HepG2 (cell line): ENCODE results near the gene ENTREP3. TPM values are rescaled to one million over a fixed set of nuclear protein-coding genes. Genes with fewer than 3 reads are reported as not detected.
A peak's percentile ranks its signal among the peaks of the same experiment; 100 is the strongest.

Source experiments
- CBX1 ChIP-seq: IDR thresholded peaks from one replicate; pipeline ENCODE4 v1.6.1; 2016; ENCODE audit warnings: antibody characterized with exemption, low read depth
- CENPX ChIP-seq: sonication (generic); formaldehyde crosslinking; IDR thresholded peaks from 2 replicates; pipeline ENCODE4 v1.9.0; 2021; ENCODE audit warnings: mild to moderate bottlenecking, missing genetic modification reagents, moderate library complexity
- CREB1 ChIP-seq, 2 experiments: fragments of 450-650 bp in 1 of 2; IDR thresholded peaks; 2 replicates each; pipeline ENCODE4 v1.6.1; 2016 to 2017; ENCODE audit warnings: control low read depth in 1 of 2, mild to moderate bottlenecking in 1 of 2, missing compliant biosample characterization in 1 of 2, missing genetic modification characterization in 1 of 2
- ELF3 ChIP-seq: IDR thresholded peaks from 2 replicates; pipeline ENCODE4 v1.6.1; 2016; ENCODE audit warnings: missing genetic modification reagents, missing compliant biosample characterization
- KDM4B ChIP-seq: sonication (generic); formaldehyde crosslinking; IDR thresholded peaks from 2 replicates; pipeline ENCODE4 v1.4.0; 2020; ENCODE audit warnings: missing genetic modification reagents
- PHF8 ChIP-seq: sonication (generic); formaldehyde crosslinking; IDR thresholded peaks from 2 replicates; pipeline ENCODE4 v1.5.0; 2020; ENCODE audit warnings: missing genetic modification reagents
- TBP ChIP-seq: sonication (generic); formaldehyde crosslinking; IDR thresholded peaks from 2 replicates; pipeline ENCODE4 v1.5.0; 2020; ENCODE audit warnings: missing genetic modification reagents
- ZFY ChIP-seq: sonication (generic); formaldehyde crosslinking; IDR thresholded peaks from 2 replicates; pipeline ENCODE4 v1.4.0; 2020; ENCODE audit warnings: missing genetic modification reagents
- ZNF10 ChIP-seq: sonication (generic); formaldehyde crosslinking; IDR thresholded peaks from 2 replicates; pipeline ENCODE4 v1.4.0; 2020; ENCODE audit warnings: mild to moderate bottlenecking, low read depth, missing genetic modification reagents, borderline replicate concordance
- ZNF224 ChIP-seq: sonication (generic); formaldehyde crosslinking; IDR thresholded peaks from 2 replicates; pipeline ENCODE4 v1.5.0; 2020; ENCODE audit warnings: mild to moderate bottlenecking, missing genetic modification reagents
- ZNF292 ChIP-seq: sonication (generic); formaldehyde crosslinking; IDR thresholded peaks from 2 replicates; pipeline ENCODE4 v1.8.1; 2022; ENCODE audit warnings: mild to moderate bottlenecking, low read depth, missing genetic modification reagents, borderline replicate concordance
- ZNF501 ChIP-seq: sonication (generic); formaldehyde crosslinking; IDR thresholded peaks from 2 replicates; pipeline ENCODE4 v1.5.1; 2020; ENCODE audit warnings: mild to moderate bottlenecking, moderate library complexity, missing genetic modification reagents
- ZNF546 ChIP-seq: sonication (generic); formaldehyde crosslinking; conservative IDR thresholded peaks from 2 replicates; pipeline ENCODE4 v1.8.1; 2023; ENCODE audit warnings: mild to moderate bottlenecking, missing genetic modification reagents
- ZNF672 ChIP-seq: sonication (generic); formaldehyde crosslinking; IDR thresholded peaks from 2 replicates; pipeline ENCODE4 v1.8.1; 2022; ENCODE audit warnings: missing genetic modification reagents
- polyA plus RNA-seq, 8 experiments: library from polyadenylated mRNA; depleted of rRNA in 3 of 8; stranded (reverse) in 7 of 8; unstranded in 1 of 8; fragments of >200 nt; fragmentation: Illumina TruSeq in 4 of 8; extraction: Trizol in 4 of 8; gene quantifications; 2 replicates each; pipeline versions ENCODE4 v1.2.1 to v1.2.3, GENCODE V29; 2011 to 2016; ENCODE audit warnings: low read depth in 4 of 8, missing spikeins in 1 of 8, mixed read lengths in 1 of 8; ENCODE audit not compliant: insufficient read depth in 1 of 8
- total RNA-seq, 5 experiments: library from RNA; depleted of rRNA; stranded (reverse); fragments of >200 nt; fragmentation: Illumina TruSeq; extraction: Trizol; gene quantifications; 2 replicates each; pipeline ENCODE4 v1.2.3, GENCODE V29; 2016; ENCODE audit warnings: low read depth in 1 of 5
- TF ChIP-seq, protein P1 (sequence below): sonication (generic); formaldehyde crosslinking; IDR thresholded peaks from 2 replicates; pipeline ENCODE4 v1.4.0; 2020; ENCODE audit warnings: mild to moderate bottlenecking, missing genetic modification reagents, borderline replicate concordance
- TF ChIP-seq, protein P2 (sequence below): sonication (generic); formaldehyde crosslinking; conservative IDR thresholded peaks from 2 replicates; pipeline ENCODE4 v1.8.0; 2022; ENCODE audit warnings: mild to moderate bottlenecking, moderate library complexity, missing genetic modification reagents
- TF ChIP-seq, protein P3 (sequence below): sonication (generic); formaldehyde crosslinking; IDR thresholded peaks from 2 replicates; pipeline ENCODE4 v1.5.0; 2020; ENCODE audit warnings: missing genetic modification reagents
- TF ChIP-seq, protein P4 (sequence below): sonication (generic); formaldehyde crosslinking; IDR thresholded peaks from 2 replicates; pipeline ENCODE4 v1.5.0; 2020; ENCODE audit warnings: missing genetic modification reagents
- TF ChIP-seq, protein P5 (sequence below): sonication (generic); formaldehyde crosslinking; IDR thresholded peaks from 2 replicates; pipeline ENCODE4 v1.8.1; 2023; ENCODE audit warnings: mild to moderate bottlenecking, moderate library complexity, missing genetic modification reagents

Gene ENTREP3
- total and polyA plus RNA-seq, 2 of the 13 experiments (the other 11 are each of a cell fraction or from before 2014, with no cell fraction given), result 4.1 to 9.9 TPM

DNA sequence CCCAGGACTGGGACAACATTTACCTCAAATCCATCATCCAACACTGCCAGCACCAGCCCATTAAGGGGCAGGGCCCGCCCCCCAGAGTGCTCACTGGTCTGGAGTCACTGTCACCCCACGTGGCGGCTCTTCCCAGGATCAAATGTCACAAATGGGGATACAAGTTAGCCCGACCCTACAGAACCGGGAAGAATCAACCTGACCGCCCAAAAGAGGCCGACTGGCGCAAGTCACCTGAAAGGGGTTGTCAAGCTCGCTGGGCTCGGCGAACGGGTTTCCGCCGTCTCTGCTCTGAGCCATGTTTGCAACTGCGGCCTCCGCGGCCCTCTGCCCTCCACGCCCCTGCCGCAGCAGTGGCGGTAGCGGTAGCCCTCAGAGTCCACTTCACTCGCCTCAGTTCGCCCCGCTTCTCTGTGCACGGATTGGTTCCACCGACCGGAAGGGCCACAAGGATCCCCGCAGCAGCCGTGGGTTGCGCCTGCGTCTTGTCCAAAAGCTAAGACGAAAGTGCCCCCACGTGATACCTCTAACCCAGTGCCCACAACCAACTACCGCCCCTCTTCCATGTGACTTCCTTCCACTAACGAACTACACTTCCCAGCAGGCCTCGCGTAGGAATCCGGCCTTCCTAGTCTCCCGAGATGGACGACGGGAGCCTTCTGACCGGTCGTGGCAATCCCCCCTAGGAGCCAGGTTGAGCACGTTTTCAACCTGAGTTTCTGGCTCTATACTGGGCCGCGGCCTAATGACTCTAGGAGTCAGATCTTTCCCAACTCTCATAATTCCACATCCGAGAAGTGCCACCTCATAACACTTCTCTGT, 6.8 kb upstream of the ENTREP3 start, which contains the start of gene SCAMP3 (continued):
- TF ChIP-seq, protein P1, sequence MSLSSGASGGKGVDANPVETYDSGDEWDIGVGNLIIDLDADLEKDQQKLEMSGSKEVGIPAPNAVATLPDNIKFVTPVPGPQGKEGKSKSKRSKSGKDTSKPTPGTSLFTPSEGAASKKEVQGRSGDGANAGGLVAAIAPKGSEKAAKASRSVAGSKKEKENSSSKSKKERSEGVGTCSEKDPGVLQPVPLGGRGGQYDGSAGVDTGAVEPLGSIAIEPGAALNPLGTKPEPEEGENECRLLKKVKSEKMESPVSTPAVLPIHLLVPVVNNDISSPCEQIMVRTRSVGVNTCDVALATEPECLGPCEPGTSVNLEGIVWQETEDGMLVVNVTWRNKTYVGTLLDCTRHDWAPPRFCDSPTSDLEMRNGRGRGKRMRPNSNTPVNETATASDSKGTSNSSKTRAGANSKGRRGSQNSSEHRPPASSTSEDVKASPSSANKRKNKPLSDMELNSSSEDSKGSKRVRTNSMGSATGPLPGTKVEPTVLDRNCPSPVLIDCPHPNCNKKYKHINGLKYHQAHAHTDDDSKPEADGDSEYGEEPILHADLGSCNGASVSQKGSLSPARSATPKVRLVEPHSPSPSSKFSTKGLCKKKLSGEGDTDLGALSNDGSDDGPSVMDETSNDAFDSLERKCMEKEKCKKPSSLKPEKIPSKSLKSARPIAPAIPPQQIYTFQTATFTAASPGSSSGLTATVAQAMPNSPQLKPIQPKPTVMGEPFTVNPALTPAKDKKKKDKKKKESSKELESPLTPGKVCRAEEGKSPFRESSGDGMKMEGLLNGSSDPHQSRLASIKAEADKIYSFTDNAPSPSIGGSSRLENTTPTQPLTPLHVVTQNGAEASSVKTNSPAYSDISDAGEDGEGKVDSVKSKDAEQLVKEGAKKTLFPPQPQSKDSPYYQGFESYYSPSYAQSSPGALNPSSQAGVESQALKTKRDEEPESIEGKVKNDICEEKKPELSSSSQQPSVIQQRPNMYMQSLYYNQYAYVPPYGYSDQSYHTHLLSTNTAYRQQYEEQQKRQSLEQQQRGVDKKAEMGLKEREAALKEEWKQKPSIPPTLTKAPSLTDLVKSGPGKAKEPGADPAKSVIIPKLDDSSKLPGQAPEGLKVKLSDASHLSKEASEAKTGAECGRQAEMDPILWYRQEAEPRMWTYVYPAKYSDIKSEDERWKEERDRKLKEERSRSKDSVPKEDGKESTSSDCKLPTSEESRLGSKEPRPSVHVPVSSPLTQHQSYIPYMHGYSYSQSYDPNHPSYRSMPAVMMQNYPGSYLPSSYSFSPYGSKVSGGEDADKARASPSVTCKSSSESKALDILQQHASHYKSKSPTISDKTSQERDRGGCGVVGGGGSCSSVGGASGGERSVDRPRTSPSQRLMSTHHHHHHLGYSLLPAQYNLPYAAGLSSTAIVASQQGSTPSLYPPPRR, result peak; percentile 66; the same call in 1 of the 2 replicates
- TF ChIP-seq KDM4B, result no peak; the same call in 1 of the 2 replicates
- TF ChIP-seq, protein P2, sequence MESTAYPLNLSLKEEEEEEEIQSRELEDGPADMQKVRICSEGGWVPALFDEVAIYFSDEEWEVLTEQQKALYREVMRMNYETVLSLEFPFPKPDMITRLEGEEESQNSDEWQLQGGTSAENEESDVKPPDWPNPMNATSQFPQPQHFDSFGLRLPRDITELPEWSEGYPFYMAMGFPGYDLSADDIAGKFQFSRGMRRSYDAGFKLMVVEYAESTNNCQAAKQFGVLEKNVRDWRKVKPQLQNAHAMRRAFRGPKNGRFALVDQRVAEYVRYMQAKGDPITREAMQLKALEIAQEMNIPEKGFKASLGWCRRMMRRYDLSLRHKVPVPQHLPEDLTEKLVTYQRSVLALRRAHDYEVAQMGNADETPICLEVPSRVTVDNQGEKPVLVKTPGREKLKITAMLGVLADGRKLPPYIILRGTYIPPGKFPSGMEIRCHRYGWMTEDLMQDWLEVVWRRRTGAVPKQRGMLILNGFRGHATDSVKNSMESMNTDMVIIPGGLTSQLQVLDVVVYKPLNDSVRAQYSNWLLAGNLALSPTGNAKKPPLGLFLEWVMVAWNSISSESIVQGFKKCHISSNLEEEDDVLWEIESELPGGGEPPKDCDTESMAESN (CRISPR knock-in tag), result peak; percentile 84; the same call in 1 of the 2 replicates
- TF ChIP-seq CENPX (CRISPR knock-in tag), result no peak
- TF ChIP-seq ZNF546 (CRISPR knock-in tag), result no peak; the same call in 1 of the 2 replicates
- peak; percentile 78 for TF ChIP-seq CREB1 (IDR thresholded peaks at IDR 0.05)
- peak; percentile 82 for TF ChIP-seq CREB1 (CRISPR knock-in tag; IDR thresholded peaks at IDR 0.05)
- TF ChIP-seq TBP (CRISPR knock-in tag), result peak; percentile 36; the same call in 1 of the 2 replicates
- TF ChIP-seq, protein P3, sequence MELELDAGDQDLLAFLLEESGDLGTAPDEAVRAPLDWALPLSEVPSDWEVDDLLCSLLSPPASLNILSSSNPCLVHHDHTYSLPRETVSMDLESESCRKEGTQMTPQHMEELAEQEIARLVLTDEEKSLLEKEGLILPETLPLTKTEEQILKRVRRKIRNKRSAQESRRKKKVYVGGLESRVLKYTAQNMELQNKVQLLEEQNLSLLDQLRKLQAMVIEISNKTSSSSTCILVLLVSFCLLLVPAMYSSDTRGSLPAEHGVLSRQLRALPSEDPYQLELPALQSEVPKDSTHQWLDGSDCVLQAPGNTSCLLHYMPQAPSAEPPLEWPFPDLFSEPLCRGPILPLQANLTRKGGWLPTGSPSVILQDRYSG (CRISPR knock-in tag), result no peak
- TF ChIP-seq ZNF501 (CRISPR knock-in tag), result peak; percentile 79
- TF ChIP-seq ELF3, result peak; percentile 87
- TF ChIP-seq, protein P4, sequence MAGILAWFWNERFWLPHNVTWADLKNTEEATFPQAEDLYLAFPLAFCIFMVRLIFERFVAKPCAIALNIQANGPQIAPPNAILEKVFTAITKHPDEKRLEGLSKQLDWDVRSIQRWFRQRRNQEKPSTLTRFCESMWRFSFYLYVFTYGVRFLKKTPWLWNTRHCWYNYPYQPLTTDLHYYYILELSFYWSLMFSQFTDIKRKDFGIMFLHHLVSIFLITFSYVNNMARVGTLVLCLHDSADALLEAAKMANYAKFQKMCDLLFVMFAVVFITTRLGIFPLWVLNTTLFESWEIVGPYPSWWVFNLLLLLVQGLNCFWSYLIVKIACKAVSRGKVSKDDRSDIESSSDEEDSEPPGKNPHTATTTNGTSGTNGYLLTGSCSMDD (CRISPR knock-in tag), result no peak
- TF ChIP-seq ZNF10 (CRISPR knock-in tag), result no peak
- TF ChIP-seq ZNF224 (CRISPR knock-in tag), result no peak; the same call in 1 of the 2 replicates
- TF ChIP-seq CBX1, result peak; percentile 88
- TF ChIP-seq ZFY (CRISPR knock-in tag), result peak; percentile 92
- peak; percentile 80; the same call in 1 of the 2 replicates for TF ChIP-seq ZNF672 (CRISPR knock-in tag)
- TF ChIP-seq, protein P5, sequence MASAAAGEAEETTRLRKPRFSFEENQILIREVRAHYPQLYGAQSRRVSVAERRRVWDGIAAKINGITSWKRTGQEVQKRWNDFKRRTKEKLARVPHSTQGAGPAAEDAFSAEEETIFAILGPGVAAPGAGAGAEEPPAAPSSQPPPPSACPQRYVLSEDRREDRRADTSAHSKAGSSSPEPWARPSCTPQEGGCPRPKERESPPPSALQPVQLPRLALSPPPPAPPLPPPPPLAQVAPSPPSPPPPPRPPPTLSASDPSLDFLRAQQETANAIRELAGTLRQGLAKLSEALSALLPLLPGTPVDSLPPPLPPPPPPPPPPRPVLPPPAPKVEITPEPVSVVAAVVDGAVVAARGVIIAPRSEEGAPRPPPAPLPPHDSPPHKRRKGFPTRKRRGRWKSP (CRISPR knock-in tag), result peak; percentile 92
- TF ChIP-seq PHF8 (CRISPR knock-in tag), result peak; percentile 92
- no peak for TF ChIP-seq ZNF292 (CRISPR knock-in tag)
